ACHN (cell line): ENCODE results near the gene L3MBTL2.

ENCODE experiments used
- DNase-seq: peaks from one replicate; pipeline ENCODE4 v3.0.0-alpha.2; 2015
- in situ Hi-C: cut with HindIII; loops from 2 replicates; pipeline ENCODE4 v1.10.0; 2017; ENCODE audit warnings: low sequenced_read_pairs, low pct_ligation_motif_present, low pct_unique_long_range_greater_than_20kb

Gene L3MBTL2

DNA sequence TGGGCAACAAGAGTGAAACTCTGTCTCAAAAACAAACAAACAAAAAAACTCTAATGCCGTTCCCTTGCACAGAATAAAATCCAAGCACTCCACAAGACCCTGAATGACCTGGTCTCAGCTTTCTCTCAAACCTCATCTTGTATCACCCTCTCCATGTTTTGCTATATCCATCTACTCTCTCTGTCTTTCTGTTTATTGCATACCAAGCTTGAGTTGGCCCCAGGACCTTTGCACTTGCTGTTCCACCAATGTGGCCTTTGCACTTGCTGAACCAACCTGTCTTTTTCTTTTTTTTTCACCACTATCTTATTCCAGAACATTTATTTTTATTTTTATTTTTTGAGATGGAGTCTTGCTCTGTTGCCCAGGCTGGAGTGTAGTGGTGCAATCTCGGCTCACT is 2.0 kb upstream of the L3MBTL2 start:
- in situ Hi-C loops = no loop called here
- no peak for DNase-seq

GRCh38 chr22:41204066-41204465 is 1.0 kb upstream of the L3MBTL2 start:
- in situ Hi-C loops = no loop called here
- no peak for DNase-seq

- no peak for DNase-seq
- in situ Hi-C loops = no loop called here
Observed at GRCh38 chr22:41206719-41207118, 1.6 kb downstream of the L3MBTL2 start.

DNA sequence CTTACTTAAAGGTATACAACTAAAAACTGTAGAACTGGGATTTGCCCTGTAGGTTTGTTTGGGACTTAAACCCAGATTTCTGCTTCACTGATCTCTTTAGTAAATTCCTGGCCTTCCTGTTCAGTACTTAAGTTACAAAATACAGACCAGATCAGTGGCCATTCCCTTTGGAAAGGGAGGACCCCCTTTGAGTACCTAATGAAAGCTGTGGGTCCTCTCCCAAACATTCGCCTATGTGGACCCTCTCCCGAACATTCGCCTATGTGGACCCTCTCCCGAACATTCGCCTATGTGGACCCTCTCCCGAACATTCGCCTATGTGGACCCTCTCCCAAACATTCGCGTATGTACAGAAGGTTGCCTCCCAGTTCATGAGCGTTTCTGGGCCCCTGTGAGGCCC is 10.3 kb downstream of the L3MBTL2 start:
- no peak for DNase-seq
- in situ Hi-C loops = no loop called here

DNA sequence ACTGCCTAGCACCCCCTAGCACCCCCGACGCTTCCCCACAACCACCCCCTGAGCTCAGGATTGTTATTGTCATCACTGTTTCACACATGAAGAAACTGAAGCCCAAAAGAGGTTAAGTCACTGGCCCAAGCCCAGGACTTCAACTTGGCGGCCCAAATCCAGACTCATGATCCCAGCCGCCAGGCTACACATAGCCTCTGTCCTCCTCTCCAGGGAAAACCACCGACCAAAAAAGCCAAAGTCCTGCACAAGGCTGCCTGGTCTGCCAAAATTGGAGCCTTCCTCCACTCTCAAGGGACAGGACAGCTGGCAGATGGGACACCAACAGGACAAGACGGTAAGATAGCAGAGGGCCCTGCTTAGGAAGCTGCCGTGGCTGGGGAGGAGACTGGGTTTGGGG is 10.8 kb downstream of the L3MBTL2 start:
- DNase-seq = no peak
- in situ Hi-C loops = no loop called here

- in situ Hi-C loops = no loop called here
- DNase-seq = no peak
Observed at GRCh38 chr22:41216984-41217383, 11.9 kb downstream of the L3MBTL2 start.

- in situ Hi-C loops = no loop called here
- DNase-seq = no peak
Observed at GRCh38 chr22:41217553-41218157, 12.5 kb downstream of the L3MBTL2 start.

DNA sequence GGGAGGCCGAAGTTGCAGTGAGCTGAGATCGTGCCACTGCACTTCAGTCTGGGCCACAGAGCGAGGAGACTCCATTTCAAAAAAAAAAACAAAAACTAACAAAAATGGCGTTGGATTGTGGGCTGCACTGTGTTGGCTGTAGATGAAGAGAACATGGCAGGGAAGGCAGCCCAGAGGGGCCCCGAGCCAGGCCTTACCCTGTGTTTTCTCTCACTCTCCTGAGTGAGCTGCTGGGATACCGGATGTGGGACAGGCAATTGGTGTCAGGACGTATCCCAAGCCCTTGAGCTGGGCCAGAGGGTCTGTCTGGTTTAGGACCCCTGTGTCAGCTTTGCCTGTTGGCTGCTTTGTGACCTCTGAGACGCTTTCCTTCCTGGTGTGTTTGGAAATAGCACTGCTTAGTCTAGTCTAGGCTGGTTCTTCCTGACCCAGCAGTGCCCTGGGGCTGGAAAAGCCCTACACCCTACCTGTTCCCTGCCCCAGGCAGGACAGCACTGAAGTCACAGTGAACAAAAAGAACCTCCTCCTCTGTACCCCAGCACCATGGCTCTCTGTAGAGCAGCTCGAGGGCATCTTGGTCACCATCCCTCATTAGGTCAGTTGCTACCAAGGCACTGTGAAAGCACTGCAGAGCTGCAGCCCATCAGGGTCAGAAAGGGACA is 17.9 kb downstream of the L3MBTL2 start:
- in situ Hi-C loops = no loop called here
- no peak for DNase-seq

DNA sequence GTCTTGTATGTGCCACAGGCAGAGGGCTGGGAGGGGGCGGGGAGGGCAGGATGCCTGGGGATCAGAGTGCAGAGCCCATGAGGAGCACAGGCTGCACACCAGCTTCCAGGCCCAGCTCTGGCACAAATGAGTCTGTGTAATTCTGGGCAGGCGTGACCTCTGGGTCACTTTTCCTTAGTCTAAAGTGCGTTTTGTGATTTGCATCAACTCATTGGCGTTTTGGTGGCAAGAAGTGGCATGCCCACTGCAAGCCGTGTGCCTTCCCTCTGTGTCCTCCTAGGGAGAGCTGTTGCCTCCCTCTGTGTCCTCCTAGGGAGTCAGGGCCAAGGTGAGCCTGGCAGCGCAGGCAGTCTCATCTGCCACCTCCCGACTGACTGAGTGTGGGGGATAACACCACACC is 18.4 kb downstream of the L3MBTL2 start:
- in situ Hi-C loops = no loop called here
- DNase-seq = no peak

GRCh38 chr22:41226723-41227655 is 21.9 kb downstream of the L3MBTL2 start:
- in situ Hi-C loops = no loop called here
- DNase-seq = no peak

GRCh38 chr22:41229215-41229614 is 24.1 kb downstream of the L3MBTL2 start:
- in situ Hi-C loops = no loop called here
- no peak for DNase-seq

- no peak for DNase-seq
Observed at GRCh38 chr22:41229730-41230400, 24.8 kb downstream of the L3MBTL2 start.

DNA sequence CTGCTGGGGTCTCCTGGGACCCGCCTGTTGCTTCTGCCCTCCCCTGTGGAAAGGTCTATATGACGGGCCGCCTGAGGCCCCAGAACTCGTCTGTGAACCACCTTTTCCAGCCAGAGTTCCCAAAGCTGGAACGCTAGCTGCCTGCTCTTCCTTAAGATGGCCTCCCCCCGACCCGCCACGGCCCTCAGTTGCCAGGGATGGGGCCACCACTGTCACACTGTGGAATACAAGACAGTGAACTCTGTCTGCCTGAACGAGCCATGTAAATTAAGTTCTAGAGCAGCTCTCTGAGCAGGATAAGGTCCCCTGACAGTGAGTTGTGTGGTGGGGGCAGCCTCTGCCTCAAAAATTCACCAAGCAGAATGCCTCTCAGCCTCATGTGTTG is 25.3 kb downstream of the L3MBTL2 start:
- no peak for DNase-seq

More at GRCh38 chr22:41229730-41230400, 24.8 kb downstream of the L3MBTL2 start:
- in situ Hi-C loops = no loop called here

DNA sequence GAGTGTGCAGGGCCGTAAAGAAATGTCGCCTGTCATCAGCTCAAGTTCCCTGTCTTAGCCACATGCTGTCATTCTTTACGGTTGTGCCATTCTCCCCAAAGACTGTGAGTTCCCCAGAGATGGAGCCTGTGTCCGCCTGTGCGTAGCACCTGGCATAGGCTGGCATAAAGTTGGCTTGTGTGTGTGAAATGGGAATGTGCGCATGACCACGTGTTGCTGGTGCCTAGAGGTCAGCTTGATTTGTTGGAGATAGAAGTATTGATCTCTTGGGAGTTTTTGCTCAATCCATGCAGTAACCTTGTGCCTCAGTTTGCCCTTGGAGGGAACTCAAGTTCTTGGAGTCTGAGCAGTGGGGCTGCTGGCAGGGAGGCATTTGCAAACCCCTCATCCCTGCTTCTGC is 26.3 kb downstream of the L3MBTL2 start:
- DNase-seq = no peak
- in situ Hi-C loops = no loop called here

More for the DNA sequence above, 25.3 kb downstream of the L3MBTL2 start:
- in situ Hi-C loops = no loop called here

DNA sequence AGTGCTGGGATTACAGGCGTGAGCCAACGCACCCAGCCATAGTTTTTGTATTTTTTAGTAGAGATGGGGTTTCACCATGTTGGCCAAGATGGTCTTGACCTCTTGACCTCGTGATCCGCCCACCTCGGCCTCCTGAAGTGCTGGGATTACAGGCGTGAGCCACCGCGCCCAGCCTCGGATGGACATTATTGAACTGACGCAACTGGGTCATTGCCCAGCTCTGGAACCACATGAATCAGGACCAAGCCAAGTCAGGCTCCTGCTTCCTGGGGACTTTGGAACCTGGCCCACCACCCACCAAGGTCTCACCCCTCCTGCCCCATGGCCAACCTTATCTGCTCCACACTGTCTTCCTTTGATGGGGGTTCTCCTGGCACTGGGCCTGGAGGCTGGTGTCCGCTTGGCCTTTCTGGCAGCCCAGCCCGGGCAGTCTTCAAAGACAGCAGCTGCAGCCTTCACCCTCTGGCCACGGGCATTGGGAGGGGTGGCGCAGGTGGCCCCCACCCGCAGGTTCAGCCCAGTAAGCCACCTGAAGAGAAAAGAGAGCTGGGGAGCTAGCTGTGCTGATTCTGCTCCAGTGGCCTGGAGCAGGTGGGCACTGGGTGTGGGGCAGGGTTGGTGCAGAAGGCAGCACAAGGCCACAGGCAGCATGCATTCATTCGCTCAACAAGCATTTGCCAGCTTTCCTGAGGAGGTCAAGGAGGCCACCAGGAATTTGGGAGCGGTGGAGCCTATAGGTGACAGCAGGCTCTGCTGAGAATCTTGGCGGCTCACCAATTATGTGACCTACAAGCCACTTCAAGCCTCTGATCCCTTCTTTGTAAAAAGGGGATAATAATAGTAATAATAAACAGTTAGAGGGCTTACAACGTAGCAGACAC is 29.9 kb downstream of the L3MBTL2 start:
- in situ Hi-C loops = no loop called here
- DNase-seq = no peak

DNA sequence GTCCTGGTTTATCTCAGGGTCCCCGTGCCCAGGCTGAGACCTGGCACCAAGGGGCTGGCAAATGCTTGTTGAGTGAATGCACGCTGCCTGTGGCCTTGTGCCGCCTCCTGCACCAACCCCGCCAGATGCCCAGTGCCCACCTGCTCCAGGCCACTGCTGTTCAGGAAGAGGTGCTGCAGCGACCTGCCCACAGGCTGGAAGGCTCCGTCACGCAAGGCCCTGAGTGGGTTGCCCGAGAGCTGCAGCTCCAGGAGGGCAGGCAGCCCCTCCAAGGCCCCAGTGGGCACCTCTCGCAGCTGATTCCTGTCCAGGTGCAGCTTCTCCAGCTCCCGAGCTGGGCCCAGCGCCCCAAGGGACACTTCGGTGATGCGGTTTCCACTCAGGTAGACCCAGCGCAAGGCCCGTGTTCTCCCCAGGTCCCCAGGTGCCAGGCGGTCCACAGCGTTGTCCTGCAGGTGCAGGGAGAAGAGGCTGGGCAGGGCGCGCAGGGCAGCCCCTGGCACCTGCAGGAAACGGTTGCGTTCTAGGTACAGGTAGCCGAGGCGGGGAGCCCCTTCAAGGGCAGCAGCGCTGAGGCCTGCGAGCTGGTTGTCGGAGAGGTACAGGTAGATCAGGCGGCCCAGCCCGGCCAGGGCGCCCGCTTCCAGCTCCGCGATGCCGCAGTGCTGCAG is 32.1 kb downstream of the L3MBTL2 start:
- no peak for DNase-seq
- in situ Hi-C loops = no loop called here

GRCh38 chr22:41237707-41238569 is 32.8 kb downstream of the L3MBTL2 start:
- peak; percentile 57 for DNase-seq
- in situ Hi-C loops = no loop called here
